NCI-H1436 treated with DMSO at 0.1 percent for 48 hours (cell line): Measurements from ENCODE around the gene AGPS.
"Not testable (repeated sequence)": the region's sequence is repeated elsewhere in the genome, so short reads cannot be mapped to it uniquely, and the experiment has no call there.

Experiments used
- DNase-seq: peaks from one replicate; lab custom pipeline; 2025; lab: John Stamatoyannopoulos, UW

The AGPS gene

DNA sequence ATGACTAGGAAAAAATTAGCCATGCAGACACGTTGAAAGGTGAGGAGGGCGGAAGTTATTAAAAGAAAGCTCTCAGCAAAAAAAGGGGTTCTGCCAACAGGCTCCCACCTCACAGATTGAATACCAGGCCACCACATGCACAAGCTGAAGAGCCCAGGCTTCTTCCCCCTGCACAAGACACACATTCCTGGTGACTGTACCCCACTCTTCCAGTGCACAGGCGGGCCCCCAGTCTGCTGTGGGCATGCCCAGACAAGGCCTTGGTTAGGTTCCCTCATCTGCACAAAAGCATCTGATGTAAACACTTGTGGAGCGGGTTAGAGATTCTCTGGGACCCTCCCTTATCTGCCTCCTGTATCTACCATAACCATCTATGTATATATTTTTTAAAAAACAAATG lies 81.7 kb downstream of the AGPS start:
- DNase-seq = no peak

GRCh38 chr2:177474998-177475397 lies 82.4 kb downstream of the AGPS start:
- DNase-seq = no peak

GRCh38 chr2:177476897-177477296 lies 84.3 kb downstream of the AGPS start:
- no peak for DNase-seq

- no peak for DNase-seq
Measured at GRCh38 chr2:177478029-177478428, 85.5 kb downstream of the AGPS start.

DNA sequence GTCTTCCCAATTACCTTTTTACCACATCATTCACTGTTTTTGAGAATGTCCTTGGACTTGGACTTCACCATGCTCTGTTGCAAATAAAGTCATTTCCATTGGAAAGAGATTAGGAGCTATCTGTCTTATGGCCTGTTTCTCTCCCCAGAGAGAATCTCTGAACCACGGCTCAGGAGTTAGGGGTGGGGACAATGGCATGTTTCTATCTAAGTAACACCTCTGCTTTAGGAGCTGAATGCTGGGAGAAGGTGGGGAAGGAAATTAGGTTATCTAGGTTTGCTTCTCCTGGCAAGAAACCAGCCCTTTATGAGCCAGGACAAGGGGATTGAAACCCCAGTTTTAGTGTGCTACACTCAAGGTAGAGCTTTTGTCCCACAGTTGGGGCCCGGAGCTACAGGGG lies 86.3 kb downstream of the AGPS start:
- no peak for DNase-seq

GRCh38 chr2:177482195-177482594 lies 89.6 kb downstream of the AGPS start:
- no peak for DNase-seq

DNA sequence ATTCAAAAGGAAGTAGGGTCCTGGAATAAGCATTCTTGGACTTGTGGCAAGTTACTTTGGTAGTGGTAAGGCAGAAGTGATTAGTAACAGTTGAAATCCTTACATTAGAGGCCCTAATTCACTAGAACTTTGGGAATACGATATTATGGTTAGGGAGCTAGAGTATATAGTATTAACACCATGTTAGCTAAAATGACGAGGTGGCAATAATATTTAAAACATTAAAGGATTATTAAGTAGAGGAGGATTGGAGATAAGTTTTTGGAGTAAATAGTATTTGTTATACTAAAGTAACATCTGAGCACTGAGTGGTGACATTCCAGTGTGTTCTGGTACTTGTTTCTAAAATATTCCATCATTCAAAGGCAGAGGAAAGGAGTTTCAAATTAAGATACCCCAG lies 91.0 kb downstream of the AGPS start:
- DNase-seq = no peak

DNA sequence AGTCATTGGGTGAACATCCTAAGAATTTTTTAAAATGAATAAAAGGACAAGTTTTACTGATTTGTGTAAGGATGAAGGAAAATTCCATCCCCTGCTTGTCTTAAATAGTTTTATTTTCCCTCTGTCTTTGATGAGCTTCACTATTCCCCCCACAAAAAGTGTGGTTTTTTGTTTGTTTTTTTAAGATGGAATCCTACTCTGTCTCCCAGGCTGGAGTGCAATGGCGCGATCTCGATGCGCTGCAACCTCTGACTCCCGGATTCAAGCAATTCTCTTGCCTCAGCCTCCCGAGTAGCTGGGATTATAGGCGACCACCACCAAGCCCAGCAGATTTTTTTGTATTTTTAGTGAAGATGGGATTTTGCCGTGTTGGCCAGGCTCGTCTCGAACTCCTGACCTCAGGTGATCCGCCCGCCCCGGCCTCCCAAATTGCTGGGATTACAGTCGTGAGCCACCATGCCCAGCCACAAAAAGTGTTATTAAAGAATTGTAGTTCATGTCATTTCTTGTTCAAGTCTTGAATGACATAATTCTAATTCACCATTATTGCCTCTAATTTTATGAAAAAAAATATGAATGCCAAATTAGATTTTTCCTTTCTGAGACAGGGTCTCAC lies 91.7 kb downstream of the AGPS start:
- DNase-seq = no peak

DNA sequence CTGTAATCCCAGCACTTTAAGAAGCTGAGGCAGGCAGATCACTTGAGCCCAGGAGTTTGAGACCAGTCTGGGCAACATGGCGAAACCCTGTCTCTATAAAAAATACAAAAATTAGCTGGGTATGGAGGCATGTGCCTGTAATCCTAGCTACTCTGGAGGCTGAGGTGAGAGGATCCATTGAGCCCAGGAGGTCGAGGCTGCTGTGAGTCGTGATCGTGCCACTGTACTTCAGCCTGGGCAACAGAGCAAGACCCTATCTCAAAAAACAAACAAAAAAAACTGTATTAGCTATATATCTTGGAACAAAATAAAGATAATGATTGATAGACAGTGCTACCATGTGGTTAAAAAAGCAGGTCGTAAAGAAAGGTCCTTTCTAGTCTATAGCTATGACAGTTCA lies 93.1 kb downstream of the AGPS start:
- not testable (repeated sequence) for DNase-seq

- DNase-seq = no peak
Measured at GRCh38 chr2:177489719-177490301, 97.2 kb downstream of the AGPS start.

- no peak for DNase-seq
Measured at GRCh38 chr2:177495945-177496344, 103.4 kb downstream of the AGPS start.

GRCh38 chr2:177496921-177497320 lies 104.3 kb downstream of the AGPS start:
- DNase-seq = no peak

DNA sequence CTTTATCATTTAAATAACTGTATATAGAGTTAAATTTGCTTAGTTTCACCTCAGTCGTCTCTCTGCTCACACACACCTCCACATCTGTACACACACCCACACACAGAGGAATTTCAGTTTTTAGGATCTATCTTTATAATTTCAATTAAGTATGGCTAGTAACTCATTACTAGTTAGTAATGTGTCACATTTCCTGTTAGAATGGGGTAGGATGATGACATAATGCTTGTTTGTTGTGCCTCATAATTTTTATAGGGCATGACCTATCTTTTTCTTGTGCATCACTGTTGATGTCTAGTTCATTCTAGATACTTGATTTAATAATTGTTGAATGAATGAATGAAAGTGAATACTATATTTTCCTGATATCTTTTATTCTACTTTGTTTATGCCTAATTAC lies 108.6 kb downstream of the AGPS start:
- no peak for DNase-seq

- no peak for DNase-seq
Measured at GRCh38 chr2:177506505-177506904, 113.9 kb downstream of the AGPS start.

- no peak for DNase-seq
Measured at GRCh38 chr2:177506998-177507397, 114.4 kb downstream of the AGPS start.

- no peak for DNase-seq
Measured at GRCh38 chr2:177516824-177517544, 124.4 kb downstream of the AGPS start.

DNA sequence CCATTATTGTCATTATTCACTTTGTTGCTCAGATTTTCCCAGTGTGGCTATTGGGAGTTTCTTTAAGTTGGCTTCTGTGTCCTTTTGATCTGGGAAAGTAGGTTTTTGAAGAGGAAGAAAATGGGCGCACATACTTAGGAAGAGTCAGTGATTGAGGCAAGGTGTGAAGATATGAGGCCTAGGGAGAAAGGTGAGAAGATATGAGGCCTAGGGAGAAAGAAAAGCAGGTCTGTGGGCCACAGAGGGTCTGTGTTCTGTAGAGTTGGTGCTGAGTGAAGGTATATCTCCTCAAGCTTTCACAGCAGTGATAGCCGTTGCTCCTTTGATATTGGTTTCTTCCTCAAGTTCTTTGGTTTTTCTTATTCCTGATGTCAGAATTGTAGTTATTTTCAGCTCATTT lies 126.2 kb downstream of the AGPS start:
- no peak for DNase-seq

DNA sequence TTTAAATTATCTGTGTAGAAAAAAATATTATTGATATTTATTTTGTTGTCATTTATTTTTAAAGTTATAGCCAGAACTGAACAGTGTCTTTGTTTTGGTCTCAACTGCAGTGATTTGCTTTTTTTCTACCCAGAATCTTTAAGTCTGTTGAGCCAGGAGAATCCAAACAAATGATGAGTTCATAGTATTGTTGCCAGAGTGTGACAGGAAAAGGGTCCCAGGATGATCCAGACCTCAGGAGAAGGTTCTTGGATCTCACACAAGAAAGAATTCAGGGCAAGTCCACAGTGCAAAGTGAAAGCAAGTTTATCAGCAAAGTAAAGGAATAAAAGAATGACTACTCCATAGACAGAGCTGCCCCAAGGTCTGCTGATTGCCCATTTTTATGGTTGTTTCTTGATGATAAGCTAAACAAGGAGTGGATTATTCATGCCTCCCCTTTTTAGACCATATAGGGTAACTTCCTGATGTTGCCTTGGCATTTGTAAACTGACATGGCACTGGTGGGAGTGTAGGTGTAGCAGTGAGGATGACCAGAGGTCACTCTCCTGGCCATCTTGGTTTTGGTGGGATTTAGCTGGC lies 127.1 kb downstream of the AGPS start:
- no peak for DNase-seq

DNA sequence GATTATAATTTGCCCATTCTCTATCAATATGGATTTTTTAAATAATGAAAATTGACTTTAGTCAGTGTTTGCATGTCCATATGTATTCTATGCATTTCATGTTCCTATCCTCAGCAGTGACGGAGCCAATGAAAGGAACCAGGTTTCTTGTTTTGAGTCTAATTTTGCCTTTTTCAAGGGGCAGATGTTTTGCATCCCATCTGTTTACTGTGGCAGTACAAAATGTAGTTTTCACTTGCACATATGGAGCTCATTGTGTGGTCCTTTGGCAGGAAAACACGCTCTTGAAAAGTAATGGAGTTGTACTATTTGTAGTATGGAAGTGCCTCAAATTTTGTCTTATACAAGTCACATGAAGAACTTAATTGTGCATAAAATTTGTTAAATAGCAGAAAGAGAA lies 127.8 kb downstream of the AGPS start:
- no peak for DNase-seq

GRCh38 chr2:177523781-177524180 lies 131.2 kb downstream of the AGPS start:
- DNase-seq = no peak

DNA sequence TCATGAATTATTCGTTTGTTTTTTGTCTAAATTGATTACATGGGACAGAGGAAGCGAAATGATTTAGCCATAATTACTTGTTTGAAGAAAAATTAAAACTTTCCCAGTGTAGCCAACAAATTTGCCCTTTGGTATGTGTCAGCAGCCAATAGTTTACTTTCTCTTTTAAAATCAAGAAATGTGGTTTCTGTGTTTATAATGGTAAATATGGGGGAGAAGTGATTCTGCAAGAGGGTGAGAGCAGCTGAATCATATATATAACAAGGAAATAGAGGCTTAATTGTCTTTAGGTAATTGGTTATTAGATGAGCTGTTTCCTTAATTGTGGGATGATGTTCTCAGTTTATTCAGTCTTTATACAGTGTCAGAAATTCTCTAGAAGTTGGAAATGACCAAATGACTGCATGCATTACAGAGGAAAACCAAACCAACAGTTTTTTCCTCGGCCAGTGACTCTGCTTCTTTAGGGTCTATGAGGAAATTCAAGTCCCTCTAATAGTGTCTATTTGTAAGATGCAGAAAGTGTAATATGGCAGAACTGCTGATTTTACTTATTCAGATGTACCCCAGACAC lies 132.9 kb downstream of the AGPS start:
- no peak for DNase-seq

DNA sequence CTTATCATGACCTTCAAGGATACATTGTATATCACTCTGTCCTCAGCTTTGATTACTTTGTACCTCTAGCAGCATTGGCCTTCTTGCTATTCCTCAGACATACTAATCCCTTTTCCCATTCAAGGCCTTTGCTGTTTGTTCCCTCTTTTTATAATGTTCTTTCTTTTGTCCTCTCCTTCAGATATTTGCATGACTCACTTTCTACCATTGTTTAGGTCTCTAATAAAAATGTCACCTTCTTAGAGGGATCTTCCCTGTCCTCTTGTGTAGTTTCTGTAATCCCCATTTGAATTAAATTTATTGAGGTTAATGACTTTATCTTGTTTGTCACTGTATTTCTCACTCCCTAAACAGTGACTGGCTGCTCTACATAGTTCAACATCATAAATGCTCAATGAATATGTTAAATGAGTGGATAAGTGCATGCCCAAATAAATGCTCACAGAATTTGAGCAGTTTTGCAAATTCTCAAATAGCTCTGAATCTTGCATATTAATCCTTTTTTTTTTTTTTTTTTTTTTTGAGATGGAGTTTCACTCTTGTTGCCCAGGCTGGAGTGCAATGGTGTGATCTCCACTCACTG lies 135.9 kb downstream of the AGPS start:
- DNase-seq = no peak

DNA sequence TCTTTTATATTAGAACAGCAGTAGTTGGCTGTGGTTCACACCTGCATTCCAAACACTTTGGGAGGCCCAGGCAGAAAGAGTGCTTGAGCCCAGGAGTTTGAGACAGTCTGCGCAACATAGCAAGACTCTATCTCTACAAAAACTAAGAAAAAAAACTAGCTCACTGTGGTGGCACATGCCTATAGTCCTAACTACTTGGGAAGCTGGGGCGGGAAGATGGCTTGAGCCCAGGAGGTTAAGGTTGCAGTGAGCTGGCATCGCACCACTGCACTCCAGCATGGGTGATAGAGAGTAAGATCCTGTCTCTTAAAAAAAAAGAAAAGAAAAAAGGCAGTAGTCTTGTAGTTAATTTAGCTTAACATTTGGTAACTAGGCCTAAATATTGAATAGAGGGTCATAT lies 136.6 kb downstream of the AGPS start:
- DNase-seq = no peak
